GM19328 (cell line): ENCODE results near the gene INHBB.
"Not testable (repeated sequence)": the region's sequence is repeated elsewhere in the genome, so short reads cannot be mapped to it uniquely, and the experiment has no call there.

Source experiments
- ATAC-seq: cut with Tn5 transposase; IDR thresholded peaks from one replicate; pipeline ENCODE4 v1.9.1; 2021; ENCODE audit warnings: mild to moderate bottlenecking, moderate library complexity; ENCODE audit not compliant: unreplicated experiment

The INHBB gene

DNA sequence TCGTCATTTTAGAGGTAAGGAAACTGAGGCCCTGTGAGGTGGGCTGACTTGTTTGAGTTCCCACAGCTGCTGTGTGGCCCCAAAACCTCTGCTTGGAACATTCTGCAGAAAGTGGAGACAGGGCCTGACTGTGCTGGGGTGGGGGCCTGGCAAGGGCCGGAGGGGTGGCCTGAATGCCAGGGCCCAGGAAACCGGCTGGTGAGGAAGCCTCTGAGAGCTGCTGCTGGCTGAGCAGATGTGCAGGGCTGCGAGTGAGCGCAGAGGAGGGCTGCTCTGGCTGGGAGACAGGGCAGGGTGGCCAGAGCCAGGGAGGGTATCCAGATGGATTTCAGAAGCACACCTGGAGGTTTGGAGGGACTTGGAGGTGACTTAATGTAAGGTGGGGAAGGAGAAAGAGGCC, 29.9 kb upstream of the INHBB start:
- no peak for ATAC-seq

DNA sequence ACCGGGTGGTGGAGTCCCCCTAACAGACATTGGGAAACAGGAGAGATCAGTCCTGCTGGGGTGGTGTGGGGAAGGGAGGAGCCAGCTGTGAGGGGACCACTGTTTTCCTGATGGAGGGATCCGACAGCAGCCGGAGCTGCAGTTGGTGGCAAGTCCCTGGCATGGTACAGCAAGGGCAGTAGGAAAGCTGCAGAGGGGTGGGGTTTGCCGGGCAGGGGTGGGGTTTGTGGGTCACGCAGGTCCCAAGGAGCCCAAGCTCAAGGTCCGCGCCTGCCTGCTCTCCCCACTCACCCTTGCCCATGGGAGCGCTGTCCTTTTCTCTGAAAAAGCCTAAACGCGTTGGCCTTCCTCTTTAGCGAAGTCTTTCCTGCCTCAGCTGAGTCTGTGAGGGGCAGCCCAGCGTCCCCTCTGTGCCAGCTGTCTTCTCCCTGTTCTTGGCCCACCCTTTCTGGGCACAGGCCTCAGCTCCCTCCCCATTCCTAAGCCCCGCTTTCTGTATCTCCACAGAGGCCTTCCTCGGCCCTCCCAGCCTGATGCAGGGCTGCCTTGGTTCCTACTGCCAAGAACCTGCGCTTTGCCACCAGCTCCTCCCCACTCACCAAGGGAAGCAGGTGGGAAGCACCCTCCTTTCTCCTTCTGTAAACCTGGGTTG, 29.3 kb upstream of the INHBB start:
- ATAC-seq = no peak

DNA sequence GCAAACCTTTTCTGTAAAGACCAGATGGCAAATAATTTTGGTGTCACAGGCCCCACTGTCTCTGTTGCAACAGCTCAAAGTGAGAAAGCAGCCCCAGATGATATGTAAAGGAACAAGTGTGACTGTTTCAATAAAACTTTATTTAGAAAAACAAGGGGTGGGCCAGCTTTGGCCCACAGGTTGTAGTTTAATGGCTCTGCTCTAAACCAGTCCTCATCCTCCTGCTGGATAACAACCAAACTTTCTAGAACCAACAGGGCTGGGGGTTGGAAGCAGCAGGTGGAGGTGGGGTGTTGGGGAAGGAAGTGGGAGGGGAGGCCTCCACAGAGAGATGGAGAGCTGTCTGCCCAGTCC, 28.8 kb upstream of the INHBB start:
- ATAC-seq = no peak

DNA sequence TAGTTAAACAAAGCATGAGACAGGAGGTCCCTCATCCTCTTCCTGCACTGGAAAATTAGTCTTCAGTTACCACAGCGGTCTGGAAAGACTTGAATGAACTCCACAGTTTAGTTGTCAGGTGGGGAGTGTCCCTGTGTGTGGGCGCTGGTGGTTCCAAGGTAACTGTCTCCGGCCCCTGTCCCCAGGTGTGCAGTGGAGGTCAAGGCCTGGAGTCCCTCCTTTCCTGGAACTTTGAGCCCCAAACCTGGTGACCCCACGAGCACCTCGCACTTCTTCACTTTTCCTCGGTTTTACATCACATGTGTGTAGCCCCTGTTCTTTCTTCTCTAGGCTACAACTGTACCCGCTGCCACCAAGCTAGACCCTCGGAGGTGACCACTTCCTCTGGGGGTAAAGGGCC, 28.0 kb upstream of the INHBB start:
- ATAC-seq = no peak

DNA sequence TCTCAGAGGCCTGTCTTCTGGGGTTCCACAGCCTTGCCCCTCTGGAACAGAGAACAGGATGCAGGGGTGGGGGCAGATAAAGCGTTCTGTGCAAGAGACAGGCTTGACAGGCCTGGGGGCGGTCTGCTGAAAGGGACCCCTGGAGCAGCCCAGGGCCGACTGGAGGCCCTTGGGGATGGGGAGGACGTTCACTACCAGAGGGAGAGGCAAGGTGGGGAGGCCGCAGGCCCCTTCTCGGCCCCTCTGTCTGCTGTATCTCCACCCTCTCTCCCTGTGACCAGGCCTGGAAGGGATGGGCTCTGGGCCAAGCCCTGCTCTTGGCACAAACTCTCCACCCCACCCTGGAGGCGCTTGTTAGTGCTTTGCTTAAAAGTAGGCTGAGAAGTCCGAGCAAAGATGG, 27.3 kb upstream of the INHBB start:
- ATAC-seq = no peak

DNA sequence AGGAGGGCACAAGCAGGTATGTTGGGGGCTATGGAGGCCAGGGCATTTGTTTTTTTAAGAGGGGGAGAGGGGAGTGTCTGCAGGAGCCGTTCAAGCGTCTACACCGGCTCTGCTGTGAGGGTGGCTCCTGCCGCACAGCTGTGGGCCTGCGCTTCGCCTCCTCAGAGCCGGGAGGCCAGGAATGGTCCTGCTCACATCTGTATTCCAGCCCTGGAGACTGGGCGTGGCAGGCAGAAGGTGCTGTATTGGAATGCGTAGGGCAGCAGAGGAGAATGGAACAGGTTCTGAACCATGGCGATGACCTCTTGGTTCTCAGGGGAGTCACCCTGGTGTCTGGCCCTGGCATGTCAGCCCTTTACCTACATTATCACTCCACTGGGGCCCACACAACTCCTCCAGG, 26.8 kb upstream of the INHBB start:
- ATAC-seq = no peak

DNA sequence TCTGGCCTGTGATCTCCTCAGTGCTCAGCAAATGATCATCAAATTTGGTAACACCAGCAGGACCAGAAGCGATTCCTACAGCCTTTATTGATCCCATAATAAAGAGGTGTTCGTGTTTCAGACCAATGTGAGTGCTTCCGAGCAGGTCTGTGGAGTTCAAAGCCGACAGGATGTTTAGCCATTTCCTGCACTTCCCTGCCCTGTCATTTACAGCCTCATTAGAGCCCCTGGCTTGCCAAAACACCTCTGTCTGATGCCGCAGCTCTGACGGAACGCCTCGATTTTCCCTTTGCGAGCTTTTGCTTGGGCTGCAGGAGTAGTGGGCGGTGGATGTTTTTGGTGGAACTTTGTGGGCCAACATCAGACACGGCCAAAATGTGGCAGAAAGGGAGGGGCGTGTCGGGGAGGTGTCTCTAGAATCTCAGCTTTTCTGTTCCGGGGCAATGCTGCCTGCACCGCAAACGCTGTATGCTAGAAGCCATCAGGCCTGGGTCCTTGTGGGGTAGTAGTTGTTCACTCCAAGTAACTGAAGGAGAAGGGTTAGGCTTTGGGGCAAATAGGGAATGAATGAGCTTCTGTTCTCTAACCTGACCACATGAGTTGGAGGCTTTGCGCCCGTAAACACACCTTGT, 26.1 kb upstream of the INHBB start:
- ATAC-seq = no peak

DNA sequence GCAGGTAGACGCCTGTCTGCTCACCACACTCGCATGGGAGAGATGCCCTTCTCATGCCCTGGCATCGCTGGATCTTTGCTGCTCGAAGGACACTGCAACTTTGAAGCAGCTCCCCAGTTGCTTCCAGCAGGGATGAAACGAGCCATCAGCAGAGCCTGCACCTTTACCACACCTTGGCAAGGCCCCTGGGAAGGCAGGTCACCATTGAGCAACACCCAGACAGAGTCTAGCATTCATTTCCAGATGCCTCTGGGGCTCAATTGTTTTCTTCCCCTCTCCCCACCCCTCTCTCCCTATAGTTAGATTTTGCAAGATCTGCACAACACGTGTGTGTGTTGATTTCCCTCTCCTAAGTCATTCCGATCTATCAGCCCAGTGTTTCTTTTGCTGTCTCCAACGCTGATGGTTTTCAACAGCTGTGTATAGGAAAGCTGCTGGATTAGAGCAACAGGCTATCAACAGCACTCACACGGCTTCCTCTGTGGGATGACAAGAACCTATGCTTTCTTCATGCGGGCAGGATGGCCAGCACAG, 25.6 kb upstream of the INHBB start:
- no peak for ATAC-seq

DNA sequence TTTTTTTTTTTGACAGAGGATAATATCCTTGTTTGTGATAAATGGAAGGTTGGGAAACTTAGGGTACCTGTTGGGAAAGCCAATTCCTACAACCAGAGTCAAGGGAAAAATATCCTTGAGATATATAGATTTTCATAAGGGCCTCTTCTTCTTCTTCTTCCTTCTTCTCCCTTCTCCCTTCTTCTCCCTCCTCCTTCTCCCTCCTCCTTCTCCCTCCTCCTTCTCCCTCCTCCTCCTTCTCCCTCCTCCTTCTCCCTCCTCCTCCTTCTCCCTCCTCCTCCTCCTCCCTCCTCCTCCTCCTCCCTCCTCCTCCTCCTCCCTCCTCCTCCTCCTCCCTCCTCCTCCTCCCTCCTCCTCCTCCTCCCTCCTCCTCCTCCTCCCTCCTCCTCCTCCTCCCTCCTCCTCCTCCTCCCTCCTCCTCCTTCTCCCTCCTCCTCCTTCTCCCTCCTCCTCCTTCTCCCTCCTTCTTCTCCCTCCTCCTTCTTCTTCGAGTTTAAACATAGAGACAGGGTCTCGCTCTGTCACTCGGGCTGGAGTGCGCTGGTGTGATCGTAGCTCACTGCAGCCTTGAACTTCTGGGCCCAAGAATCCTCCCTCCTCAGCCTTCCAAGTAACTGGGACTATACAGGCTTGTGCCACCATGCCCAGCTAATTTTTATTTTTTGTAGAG, 24.9 kb upstream of the INHBB start:
- not testable (repeated sequence) for ATAC-seq

DNA sequence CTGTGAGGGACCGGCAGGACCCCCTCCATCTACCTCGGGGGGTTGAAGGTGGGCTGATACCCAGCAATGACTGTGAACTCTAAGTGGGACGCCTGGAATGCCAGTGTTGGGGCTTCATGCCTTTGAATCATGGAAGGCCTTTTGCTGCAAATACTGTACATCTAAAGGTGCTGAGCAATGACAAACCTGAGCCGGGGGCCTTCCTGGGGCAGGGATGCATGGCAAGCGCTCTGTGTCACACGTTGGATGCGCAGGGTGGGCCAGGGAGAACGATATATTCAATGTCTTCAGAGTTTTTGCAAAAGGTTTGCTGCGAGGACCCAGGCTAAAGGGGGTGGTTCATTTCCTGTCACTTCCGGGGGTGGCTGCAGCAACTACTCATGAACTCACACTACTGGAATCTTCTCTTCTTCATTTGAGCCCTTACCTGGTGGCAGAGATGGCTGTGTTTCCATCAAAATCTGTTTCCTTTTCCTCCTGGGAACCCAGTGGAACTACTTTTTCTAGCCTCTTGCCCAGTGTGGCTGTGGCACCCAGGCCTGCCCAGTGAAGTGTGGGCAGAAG, 24.1 kb upstream of the INHBB start:
- ATAC-seq = no peak

DNA sequence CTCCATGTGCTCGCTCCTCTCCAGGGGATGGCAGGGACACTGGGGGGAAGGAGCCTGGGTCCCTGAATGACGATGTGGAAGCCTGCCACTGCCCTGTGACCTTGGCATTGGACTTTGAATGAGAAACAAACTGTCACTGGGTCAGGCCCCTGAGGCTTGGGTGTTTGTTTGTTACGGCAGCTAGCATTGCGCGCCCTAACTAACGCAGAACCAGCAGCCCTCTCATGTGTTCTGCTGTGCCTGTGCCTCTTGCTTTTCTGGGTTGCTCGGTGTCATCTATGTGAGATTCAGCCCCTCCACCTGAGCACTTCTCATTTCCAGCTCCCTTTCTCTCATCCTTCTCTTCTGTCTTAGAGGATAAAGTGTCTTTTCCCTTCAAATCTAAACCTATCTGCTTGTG, 23.6 kb upstream of the INHBB start:
- ATAC-seq = no peak

DNA sequence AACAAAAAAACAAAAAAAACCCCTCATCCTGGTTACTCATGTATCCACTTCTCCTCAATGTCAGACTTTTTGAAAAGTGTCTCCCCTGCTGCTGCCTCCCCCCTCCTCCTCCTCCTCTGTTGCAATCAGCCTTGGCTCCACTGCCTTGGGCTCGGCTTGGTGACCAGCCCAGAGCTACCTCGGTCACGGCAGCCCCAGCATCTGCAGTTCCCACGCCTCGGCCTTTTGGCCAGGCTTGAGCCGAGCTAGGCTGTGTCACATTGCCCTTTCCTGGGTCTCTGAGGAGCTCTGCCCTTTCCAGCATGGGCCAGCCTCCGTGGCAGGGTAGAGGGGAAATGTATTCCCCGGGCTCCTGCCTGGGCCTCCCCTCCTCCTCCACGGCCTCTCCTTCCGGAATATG, 22.7 kb upstream of the INHBB start:
- no peak for ATAC-seq

DNA sequence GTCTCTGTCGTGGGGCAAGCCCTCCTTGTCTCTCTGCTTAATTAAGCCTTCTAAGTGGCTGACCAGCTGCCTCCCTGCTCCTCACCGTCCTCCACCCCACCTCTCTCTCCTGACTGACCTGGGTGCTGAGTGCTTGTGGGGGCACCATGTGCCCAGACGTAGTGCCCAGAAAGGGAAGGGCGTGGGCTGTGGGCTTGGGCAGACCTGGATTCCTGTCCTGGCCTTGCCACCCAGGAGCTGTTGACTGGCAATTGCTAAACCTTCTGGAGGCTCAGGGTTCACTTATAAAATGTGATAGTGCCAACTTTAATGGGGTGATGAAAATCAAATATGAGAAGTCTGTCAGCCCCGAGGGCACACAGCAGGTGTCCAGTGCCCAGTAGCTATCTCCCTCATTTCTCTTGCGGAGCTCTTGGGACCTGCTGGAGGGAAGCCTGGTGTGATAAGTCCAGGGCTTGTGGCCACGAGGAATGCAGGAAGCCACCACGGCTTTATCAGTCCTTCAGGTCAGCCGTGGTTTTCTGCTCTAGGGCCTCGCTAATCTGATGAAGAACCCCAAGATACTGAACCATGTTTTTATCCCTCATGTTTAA, 22.0 kb upstream of the INHBB start:
- no peak for ATAC-seq

DNA sequence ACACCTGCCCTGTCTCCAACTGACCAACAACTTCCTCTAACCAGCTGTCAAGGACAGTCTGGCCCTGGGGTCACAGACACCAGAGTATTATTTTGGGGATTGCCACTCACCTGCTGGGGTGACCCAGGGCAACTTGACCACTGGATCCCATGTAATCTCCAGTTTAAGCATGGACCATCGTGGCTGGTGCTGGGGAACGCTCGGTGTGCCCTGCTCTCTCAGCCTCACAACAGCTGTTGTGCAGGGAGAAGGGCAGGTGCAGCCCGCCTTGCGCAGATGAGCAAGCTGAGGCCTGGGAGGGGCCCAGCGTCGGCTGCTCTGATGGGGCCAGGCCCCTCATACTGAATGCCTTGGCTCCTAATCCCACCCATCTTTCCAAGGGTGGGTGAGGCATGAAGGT, 21.0 kb upstream of the INHBB start:
- no peak for ATAC-seq

DNA sequence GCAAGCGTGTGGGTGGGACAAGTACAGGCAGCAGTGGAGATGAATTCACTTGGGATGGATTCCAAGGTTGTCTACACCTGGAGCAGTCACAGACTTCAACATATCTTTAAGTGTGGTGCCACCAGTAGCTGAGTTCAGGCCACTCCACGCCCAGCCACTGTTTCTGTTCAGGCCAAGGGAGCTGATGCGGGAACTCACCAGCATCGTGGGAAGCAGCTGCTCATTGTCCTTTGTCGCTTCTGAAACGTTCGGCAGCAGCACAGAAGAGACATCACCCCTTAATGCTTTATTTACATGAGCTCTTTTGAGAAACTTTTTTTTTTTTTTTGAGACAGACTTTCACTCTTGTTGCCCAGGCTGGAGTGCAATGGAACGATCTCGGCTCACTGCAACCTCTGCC, 19.9 kb upstream of the INHBB start:
- ATAC-seq = no peak

DNA sequence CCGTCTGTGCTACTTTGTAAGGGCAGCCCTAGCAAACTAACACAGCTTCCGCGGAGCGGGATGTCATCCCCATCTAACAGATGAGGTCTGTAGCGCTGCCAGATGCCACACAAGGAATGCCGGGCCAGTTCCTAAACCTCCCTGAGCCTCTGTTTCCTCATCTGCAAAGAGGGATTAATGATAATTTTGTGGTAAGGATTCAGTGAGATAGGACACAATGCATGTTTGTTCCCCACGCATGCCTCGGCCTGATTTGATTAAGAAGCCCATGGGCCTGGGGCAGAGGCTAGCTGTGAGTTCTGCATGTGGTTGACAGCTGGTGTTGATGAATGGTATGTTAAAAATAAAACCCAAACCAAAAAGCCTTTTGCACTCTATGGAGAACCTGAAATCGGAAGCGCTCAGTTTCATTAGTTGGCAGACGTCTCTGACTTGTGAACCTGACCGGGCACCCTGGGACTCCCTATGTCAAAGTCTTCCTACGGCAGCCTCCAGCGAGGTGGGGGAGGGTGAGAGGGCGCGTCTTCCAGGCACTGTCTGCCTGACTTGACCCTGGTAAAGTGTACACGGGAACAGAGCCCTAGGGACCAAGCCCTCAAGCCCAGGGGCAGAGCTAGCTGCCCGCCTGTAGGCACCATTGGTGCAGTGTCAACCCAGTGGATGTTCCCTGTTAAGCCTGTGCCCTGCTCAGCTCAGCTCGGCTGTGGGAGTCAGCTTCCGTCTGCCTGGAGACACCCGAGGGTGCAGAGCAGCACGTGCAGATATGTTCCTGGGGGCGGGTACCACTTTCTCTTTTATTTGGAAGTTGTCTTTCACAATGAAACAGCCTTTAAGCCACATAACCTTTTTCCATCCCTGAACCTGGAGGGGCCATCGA, 14.8 kb upstream of the INHBB start:
- ATAC-seq = no peak

DNA sequence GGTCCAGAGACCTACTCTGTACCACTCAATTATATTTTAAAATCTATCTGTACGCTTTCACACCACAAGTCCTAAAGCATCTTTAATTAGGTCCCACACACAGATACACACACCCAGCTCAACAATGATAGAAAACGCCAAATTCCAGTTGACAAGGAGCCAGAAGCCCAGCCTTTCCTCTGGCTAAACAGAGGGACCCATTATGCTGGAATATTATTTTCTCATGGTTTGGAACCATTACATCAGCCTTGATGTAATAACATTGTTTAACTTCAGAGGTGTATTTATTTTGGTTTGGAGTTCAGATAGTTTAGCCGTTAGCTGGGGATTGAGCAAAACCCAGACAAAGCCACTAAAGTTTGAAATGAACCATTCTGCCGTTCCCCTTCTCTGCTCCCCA, 14.0 kb upstream of the INHBB start:
- ATAC-seq = no peak

DNA sequence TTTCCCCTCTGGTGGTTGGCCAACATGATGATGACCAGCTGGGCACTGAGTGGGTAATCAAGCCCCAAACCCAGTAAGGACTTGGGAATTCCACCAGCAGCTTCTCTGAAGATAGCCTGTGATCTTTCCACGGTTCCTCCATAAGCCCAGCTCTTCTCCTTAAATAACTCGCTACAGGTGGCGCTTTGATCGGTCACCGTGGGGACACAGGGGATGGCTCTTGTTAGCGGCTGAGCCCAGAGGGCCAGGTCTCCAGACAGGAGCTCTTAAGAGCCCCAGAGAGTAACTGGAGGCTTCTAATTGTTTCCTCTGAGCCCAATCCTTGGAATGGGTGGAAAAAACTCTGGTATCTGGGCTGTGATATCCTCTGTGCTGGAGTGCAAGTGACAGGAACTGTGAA, 13.6 kb upstream of the INHBB start:
- no peak for ATAC-seq

DNA sequence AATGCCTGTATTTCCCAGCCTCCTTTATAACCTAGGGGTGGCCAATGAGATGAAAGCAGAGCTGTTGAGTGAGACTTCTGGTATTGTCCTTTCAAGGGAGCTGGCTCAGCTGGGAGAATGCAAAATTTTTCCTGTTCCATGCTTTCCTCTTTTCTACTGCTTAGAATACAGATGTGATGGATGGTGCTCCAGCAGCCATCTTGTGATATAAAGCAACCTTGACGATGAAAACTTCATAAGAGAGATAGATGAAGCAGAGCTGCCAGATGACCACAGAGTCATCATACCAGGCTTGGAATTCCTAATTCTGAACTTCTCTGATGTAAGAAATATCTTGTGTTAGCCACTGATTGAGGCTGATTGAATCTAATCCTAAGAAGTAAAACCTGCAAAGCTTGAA, 11.9 kb upstream of the INHBB start:
- ATAC-seq = no peak

DNA sequence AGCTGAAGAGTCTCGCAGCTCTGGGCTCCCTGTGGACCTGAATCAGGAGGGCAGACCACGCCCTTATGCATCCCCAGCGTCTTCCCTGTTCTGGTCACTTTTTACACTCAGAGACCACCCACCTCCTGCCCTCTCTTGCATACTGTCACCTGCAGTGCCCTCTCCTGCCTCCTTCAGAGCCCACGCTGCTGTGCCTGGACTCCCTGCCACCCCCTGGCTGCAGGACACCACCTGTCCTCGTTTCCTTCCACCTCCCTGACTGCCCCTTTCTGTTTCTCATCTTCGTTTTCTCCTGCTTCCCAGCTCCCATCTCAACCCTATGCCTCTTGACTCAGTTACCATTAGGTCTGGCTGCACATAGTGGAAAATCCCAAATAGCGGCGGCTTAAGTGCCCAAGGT, 9.2 kb upstream of the INHBB start:
- no peak for ATAC-seq

DNA sequence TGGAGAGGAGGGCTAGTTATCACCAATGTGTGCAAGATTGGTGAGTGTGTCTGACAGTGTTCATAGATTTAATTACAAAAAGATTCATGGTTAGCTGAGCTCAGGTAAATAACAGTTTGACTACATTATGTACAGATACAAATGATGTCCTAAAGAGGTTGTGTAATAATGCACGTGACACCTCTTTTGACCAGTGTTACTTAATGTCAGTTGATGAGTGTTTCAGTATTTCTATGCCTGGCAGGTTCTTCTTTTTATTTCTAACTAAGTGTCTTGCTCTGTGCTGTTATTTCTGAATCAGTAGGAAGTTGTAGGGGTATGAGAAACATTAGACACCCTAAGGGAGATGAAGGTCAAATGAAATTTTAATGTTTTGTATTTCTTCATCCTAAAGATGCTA, 7.9 kb upstream of the INHBB start:
- no peak for ATAC-seq
